Spleen (tissue), 7 donors: ENCODE data around the gene MICAL2.

Experiments used
- POLR2A ChIP-seq, 3 donors: fragments of 450-650 bp; IDR thresholded peaks; one replicate each; pipeline ENCODE4 v1.5.1; 2017; ENCODE audit warnings: antibody characterized with exemption in 3 of 3, mild to moderate bottlenecking in 1 of 3
- POLR2AphosphoS5 ChIP-seq, 3 donors: sonication (generic); formaldehyde crosslinking; IDR thresholded peaks; one replicate each; pipeline ENCODE4 v1.5.1; 2017; ENCODE audit warnings: antibody characterized with exemption in 3 of 3
- TF ChIP-seq, protein P1 (sequence below), 11 experiments: fragments of 200-600 bp in 7 of 11; fragments of 450-650 bp in 4 of 11; sonication (generic) in 4 of 11; IDR thresholded peaks in 8 of 11; conservative IDR thresholded peaks in 3 of 11; 1 replicate in 7 of 11; 2 replicates in 4 of 11; pipeline versions ENCODE4 v1.4.0 to v1.8.0; 2016 to 2021; ENCODE audit warnings: antibody characterized with exemption in 11 of 11, inconsistent platforms in 4 of 11, mild to moderate bottlenecking in 1 of 11
- donor health status: DM: no; HTN: no; CAD: no; lungs with moderate emphysema.
- donor health status: DM: no; HTN: no; CAD: no.
- donor health status: DM: no; HTN: no; CAD: no.

DNA sequence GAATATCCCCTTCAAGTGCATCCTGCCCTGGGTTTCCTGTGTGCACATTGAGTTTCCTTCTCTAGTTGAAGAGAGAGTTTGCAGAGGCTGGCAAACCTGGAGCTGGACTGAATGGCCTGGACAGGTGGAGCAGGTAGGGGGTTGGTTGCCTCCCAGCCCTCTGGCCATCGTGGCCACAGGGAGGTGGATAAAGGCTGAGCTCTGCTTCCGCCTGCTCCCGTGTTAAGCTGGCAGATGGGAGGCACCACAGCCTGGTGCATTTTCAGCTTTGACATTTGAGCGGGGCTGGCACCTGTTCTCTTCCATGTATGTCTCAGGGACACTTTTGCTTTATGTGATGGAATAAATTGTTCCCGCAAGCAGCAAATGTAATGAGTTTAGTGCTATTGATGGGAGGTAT, 11.1 kb downstream of the MICAL2 start:
- TF ChIP-seq POLR2AphosphoS5 (IDR thresholded peaks at IDR 0.05): no peak
- TF ChIP-seq, protein P1, sequence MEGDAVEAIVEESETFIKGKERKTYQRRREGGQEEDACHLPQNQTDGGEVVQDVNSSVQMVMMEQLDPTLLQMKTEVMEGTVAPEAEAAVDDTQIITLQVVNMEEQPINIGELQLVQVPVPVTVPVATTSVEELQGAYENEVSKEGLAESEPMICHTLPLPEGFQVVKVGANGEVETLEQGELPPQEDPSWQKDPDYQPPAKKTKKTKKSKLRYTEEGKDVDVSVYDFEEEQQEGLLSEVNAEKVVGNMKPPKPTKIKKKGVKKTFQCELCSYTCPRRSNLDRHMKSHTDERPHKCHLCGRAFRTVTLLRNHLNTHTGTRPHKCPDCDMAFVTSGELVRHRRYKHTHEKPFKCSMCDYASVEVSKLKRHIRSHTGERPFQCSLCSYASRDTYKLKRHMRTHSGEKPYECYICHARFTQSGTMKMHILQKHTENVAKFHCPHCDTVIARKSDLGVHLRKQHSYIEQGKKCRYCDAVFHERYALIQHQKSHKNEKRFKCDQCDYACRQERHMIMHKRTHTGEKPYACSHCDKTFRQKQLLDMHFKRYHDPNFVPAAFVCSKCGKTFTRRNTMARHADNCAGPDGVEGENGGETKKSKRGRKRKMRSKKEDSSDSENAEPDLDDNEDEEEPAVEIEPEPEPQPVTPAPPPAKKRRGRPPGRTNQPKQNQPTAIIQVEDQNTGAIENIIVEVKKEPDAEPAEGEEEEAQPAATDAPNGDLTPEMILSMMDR (IDR thresholded peaks at IDR 0.05 in 8 of 11, conservative IDR thresholded peaks at IDR 0.05 in 3 of 11): no peak
- TF ChIP-seq POLR2A (IDR thresholded peaks at IDR 0.05): no peak
